Erythroblast (primary cell): ENCODE data around the gene NEK4.

Experiments used
- DNase-seq, 2 experiments: peaks; one replicate each; lab custom pipeline; 2025; lab: John Stamatoyannopoulos, UW
- GATA1 ChIP-seq: IDR thresholded peaks from 2 replicates; pipeline ENCODE4 v1.6.1; 2011; ENCODE audit warnings: low read depth, mild to moderate bottlenecking, control low read depth, low read length, moderate library complexity
- POLR2A ChIP-seq: IDR thresholded peaks from 2 replicates; pipeline ENCODE4 v1.6.1; 2011; ENCODE audit warnings: mild to moderate bottlenecking, low read length

Gene NEK4

DNA sequence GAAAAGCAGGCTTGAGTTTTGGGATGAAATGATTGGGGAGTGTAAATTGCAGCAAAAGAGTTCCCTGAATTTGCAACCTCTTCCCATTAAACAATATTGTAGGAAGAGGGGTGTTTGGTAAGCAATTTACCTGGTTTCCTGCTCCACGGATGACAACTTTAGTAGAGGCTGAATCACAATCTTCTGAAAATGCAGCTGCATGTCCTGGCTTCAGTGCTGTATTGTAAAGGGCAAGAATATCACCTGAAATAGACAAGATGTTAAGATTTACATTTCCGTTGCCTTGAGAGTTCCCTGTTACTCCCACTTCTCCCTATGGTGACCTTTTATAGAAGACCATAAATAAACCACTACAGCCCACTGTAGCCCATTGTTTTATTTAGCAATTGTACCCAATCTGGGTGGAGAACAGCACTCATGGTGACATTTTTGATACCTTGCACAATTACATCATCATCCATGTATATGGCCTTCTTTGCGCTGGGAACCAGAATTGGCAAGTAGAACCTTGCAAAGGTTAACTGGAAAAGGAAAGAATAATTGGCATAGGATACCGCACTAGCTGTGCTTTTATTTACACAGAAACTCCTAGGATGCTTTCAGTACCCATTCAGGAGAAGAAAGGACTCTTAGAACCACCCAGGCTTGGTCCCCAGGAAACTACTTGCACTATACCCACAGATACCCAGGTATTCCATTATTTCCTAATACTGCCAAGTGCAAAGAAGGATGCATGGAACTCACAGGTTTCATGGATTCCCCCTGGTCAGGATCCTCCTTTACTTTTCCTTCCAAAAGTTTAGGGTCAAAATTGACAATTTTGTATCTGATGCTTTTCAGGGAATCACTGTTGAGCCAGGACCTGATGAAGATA, 74.7 kb downstream of the NEK4 start:
- no peak for DNase-seq
- TF ChIP-seq GATA1 (no peak), POLR2A (peak; percentile 26)

DNA sequence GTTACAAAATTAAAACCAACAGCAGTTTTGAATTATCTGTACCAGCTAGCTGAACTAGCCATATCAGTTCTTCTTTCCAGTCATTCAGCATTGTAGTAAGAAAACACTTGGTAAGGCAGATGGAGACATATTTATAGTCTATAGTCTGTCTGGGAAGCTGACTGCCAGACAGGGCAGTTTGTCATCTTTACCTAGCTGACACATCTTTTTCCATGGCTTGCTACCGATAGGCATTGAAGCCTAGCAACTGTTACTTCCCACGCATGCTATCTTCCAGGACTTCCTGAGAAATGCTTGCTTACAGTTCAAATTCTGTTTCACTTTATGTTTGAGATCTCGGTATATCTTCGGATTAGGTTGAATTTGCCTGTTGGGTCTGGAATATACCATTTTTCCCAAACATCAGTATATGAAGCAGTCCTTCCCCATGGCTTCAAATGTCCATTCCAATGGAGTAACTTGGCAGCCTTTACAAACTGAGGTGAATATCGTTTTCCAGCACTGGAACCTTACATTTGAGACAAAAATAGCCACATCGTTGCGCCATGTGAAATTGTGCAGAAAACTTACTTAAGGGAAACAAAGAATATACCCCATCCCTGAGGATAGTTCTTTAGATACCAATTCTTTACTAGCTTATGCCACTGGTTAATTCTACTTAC, 76.1 kb downstream of the NEK4 start:
- no peak for TF ChIP-seq GATA1
- TF ChIP-seq POLR2A: peak; percentile 30
- DNase-seq: no peak

DNA sequence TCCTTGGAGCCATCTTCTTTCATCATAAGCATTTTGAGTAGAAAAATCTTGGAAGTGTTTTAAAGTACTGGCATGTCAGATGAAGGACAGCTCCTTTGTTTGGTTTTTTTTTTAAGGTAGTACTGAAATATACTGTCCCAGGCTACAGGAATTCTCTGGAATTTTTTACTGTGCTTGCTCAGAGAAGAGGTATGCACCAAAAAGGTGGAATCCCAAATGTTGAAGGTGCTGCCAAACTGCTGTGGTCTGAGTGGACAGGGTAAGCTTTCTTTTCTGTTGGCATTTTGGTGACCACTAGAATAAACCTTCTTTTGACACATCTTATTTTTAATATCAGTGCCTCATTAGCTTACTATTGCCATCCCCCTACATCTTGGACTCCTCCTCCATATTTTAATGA, 77.7 kb downstream of the NEK4 start:
- DNase-seq: no peak
- TF ChIP-seq GATA1: no peak
- TF ChIP-seq POLR2A: no peak

DNA sequence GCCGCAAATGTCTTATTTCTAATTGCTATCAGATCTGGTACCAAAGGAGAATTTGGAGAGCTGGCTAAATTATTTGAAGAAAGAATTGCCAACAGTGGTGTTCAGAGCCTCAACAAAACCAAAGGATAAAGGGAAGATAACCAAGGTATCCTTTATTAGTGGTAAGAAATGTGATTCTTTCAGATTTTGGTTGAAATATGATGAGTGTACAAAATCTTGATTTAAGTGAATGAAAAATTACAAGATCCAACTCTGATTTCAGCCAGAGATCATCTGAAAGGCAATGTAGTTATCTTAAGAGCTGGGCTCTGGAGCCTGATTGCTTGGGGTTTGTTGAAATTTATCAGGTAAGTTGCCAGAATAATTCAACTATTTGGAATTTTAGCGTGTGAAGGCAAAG, 80.2 kb downstream of the NEK4 start:
- DNase-seq: no peak
- TF ChIP-seq POLR2A: no peak
- no peak for TF ChIP-seq GATA1

DNA sequence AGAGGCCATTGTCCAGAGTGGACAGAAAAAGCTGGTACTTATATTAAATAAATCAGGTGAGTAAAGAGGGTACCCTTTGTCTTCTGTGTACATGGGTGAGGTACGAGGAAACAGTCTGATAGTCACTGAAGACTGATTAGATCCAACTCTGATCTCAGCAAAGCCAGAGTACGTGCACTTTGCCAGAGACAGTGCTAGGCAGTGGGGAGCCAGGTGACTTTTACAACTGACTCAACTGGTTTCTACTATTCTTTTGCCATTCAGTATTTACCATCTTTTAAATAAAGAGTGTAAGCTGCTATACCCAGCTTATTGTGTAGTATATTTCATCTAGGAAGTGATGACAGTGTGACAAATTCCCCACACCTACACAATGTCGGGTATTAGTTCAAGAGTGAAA, 81.6 kb downstream of the NEK4 start:
- peak; percentile 22 for TF ChIP-seq POLR2A
- no peak for TF ChIP-seq GATA1
- DNase-seq: no peak

DNA sequence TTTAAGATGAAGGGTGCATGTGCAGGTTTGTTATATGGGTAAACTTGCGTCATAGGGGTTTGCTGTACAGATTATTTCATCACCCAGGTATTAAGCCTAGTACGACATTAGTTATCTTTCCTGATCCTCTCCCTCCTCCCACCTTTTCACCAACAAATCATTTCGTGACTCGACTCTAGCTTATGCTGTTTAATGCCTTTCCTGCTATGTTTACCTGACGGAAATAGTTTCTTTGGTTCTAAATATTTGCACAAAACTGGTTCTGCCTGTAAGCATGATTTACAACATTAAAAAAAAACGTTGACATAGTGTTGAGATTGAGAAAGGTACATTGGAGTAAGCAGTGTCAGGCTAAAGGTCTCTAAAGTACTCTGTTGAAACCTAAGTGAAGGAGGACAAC, 82.5 kb downstream of the NEK4 start:
- no peak for DNase-seq
- TF ChIP-seq GATA1: no peak
- no peak for TF ChIP-seq POLR2A

DNA sequence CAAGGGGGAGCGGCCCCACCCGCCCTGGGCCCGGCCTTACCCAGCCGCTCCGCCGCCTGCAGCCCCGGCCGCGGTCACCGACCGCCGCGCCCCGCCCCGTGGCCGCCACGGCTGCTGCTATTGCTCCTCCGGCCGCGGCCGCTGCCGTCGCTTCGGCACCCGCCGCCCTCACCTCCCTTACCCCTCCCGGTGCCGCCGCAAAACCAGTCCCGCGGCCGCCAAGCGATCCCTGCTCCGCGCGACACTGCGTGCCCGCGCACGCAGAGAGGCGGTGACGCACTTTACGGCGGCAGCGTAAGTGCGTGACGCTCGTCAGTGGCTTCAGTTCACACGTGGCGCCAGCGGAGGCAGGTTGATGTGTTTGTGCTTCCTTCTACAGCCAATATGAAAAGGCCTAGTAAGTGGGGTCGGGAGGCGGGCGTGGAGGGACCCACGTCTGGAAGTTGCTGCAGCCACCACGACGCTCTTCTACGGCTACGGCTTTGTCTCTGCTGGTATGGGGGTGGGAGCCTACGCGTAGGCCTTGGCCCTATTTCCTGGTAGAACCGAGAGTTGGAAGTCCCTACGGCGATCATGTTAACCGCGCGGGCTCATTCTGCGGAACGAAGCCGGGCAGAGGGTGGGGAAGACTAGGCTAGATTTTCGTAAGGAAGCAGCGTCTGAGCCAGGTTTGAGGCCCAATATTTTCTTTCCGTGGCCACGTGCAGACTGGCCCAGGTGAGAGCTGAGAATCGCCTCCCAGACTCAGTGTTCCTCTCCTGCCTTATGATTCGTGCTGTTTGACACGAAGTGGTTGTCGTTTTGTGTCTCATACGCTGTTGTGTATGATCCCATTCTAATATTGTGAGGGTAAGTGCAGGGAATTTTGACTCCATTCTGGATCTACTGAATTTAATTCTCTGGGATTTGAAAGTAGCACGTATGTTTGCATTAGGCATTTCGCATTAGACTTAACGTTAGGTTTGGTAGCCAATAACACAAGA, 84.7 kb downstream of the NEK4 start, which contains the start of the genes GNL3 and PBRM1:
Gene GNL3 (plus strand): TSS at position 324 of the 983 bp plus-strand sequence. CDS start 61 bp downstream, at position 385.
Gene PBRM1 (minus strand): TSS at position 205 of the 983 bp plus-strand sequence.
- peak; percentile 97 to 98 for DNase-seq
- TF ChIP-seq POLR2A (peak; percentile 94), GATA1 (no peak)

DNA sequence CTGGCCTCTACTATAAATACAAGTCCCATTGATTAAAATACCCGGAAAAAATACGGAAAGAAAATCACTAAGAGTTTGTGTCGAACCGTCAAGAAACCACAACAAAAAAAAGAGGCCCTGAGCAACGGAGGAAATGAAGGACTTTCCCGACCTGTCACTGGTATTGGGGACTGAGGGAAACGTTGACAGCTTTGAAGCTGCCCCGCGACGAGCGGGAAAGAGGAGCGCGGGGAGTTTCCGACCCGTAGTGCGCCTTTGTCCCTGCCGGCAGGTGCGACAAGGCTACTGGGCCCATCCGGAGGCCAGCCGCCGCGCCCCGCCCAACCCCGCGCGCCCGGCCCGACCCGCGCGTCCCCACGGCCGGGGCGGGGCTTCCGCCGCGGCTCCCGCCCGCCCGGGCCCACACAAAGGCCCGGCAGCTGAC, 85.4 kb downstream of the NEK4 start:
- TF ChIP-seq GATA1 (no peak), POLR2A (no peak)
- peak; percentile 90 to 92 for DNase-seq

DNA sequence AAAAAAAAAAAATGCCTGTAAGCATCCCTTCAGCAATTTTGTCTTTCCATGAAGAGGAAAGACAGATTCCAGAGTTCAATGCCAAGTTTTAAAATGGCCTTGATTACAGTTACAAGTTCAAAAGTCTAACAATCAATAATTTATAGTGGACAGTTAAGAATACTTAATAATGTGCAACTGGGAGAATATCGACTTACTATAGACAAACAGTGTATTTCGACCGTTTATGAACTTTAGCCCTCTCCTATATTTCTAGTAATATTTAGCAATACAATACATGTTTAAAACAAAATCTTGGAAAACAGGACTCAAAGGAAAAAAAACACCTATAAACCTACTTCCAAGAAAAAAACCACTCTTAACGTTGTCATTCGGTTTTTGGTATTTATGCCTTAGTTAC, 86.6 kb downstream of the NEK4 start:
- TF ChIP-seq GATA1: no peak
- TF ChIP-seq POLR2A: no peak

DNA sequence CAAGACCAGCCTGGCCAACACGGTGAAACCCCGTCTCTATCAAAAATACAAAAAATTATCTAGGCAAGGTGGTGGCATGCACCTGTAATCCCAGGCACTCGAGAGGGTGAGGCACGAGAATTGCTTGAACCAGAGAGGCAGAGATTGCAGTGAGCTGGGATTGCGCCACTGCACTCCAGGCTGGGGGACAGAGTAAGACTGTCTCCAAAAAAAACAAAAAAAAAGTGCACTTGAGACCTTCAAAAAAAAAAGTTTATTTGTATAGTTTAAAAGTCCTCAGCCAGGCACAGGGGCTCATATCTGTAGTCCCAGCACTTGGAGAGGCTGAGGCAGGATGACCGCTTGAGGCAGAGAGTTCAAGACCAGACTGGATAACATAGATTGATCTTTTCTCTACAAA, 87.1 kb downstream of the NEK4 start:
- TF ChIP-seq GATA1: no peak
- TF ChIP-seq POLR2A: no peak
- no peak for DNase-seq

More for the DNA sequence above, 86.6 kb downstream of the NEK4 start:
- DNase-seq: peak in 1 of 2 experiments; percentile 25

DNA sequence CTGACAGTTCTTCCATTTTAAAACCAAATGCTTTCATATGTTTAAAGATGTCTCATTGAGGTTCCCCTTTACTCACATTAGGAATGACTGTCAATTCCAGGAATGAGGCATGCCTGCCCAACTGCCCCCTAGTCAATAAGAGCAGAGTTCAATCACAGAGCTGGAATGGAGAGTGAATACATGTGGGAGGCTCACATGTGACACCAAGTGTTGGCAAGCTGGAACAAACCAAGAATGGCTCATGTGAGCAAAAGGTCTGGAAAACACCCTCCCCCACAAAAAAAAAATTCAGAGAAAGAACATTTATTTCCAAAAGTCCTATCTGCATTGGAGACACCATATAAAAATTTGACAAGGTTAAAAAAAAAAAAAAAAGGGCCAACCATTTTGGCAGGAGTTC, 88.7 kb downstream of the NEK4 start:
- no peak for TF ChIP-seq GATA1
- no peak for TF ChIP-seq POLR2A
- peak; percentile 49 to 51 for DNase-seq

DNA sequence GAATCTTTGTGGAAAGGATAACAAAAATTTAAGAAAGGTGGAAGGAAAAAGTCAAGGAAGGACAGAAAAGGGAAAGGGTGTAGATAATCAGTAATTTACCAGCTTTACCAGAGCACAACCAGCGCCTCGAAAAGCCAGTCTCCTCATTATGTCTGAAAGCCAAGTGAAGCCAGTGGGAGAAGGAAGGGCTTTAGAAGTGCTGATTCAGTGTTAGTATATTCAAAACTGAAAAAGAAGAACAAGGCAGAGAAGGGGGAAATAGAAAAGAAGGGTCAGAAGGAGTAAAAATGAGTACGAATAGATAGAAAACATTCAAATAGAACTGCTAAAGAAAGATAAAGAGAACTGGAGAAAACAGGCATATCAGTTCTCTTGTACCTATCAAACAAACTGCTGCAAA, 89.1 kb downstream of the NEK4 start:
- TF ChIP-seq POLR2A (no peak), GATA1 (no peak)
- DNase-seq: no peak

DNA sequence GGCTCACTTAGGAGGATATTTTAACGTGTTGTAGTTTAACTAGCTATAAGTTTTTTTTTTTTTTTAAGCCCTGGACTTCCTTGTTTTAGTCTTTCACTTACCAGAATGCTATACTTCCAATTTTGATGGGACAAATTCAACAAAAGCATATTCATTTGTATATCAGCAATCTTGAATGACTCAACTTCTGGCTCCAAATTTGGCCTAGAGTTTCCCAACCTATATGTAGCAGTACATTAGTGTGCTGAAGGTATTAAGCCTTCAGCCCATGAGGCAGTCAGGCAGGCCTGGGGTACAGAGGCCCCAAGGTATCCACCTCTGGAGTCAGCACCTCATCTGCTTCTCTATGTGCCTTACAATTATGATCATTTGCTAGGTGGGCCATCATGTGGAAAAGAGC, 90.9 kb downstream of the NEK4 start:
- DNase-seq: peak in 1 of 2 experiments; percentile 70
- TF ChIP-seq POLR2A: no peak
- TF ChIP-seq GATA1: no peak
